ENCODE results near the gene SKAP2.
A peak's percentile ranks its signal among the peaks of the same experiment; 100 is the strongest.

The SKAP2 gene

GRCh38 chr7:26691406-26691805 lies 173.0 kb downstream of the SKAP2 start:
- no peak for DNase-seq

- no peak for DNase-seq
Measured at GRCh38 chr7:26690135-26690805, 174.1 kb downstream of the SKAP2 start.

- peak; percentile 43 for DNase-seq
Measured at GRCh38 chr7:26688936-26689506, 175.4 kb downstream of the SKAP2 start.

GRCh38 chr7:26688388-26688787 lies 176.0 kb downstream of the SKAP2 start:
- DNase-seq = no peak

GRCh38 chr7:26687032-26687431 lies 177.4 kb downstream of the SKAP2 start:
- no peak for DNase-seq

GRCh38 chr7:26686448-26686981 lies 177.9 kb downstream of the SKAP2 start:
- peak; percentile 79 for DNase-seq

- DNase-seq = peak; percentile 42
Measured at GRCh38 chr7:26685606-26686005, 178.8 kb downstream of the SKAP2 start.

GRCh38 chr7:26684447-26684846 lies 179.9 kb downstream of the SKAP2 start:
- no peak for DNase-seq

- no peak for DNase-seq
Measured at GRCh38 chr7:26683277-26683676, 181.1 kb downstream of the SKAP2 start.

- DNase-seq = no peak
Measured at GRCh38 chr7:26681819-26682418, 182.5 kb downstream of the SKAP2 start.

GRCh38 chr7:26680587-26680986 lies 183.8 kb downstream of the SKAP2 start:
- peak; percentile 64 for DNase-seq

- peak; percentile 24 for DNase-seq
Measured at GRCh38 chr7:26675143-26675887, 189.1 kb downstream of the SKAP2 start.

- DNase-seq = no peak
Measured at GRCh38 chr7:26673858-26674257, 190.5 kb downstream of the SKAP2 start.

- no peak for DNase-seq
Measured at GRCh38 chr7:26673271-26673670, 191.1 kb downstream of the SKAP2 start.

- no peak for DNase-seq
Measured at GRCh38 chr7:26670841-26671240, 193.5 kb downstream of the SKAP2 start.

- DNase-seq = no peak
Measured at GRCh38 chr7:26670290-26670689, 194.1 kb downstream of the SKAP2 start.

GRCh38 chr7:26668821-26669220 lies 195.6 kb downstream of the SKAP2 start:
- no peak for DNase-seq

- peak; percentile 86 for DNase-seq
Measured at GRCh38 chr7:26667514-26668133, 196.8 kb downstream of the SKAP2 start.

- DNase-seq = peak; percentile 70
Measured at GRCh38 chr7:26664735-26665416, 199.5 kb downstream of the SKAP2 start.

- DNase-seq = no peak
Measured at GRCh38 chr7:26664274-26664673, 200.1 kb downstream of the SKAP2 start.

- DNase-seq = no peak
Measured at GRCh38 chr7:26663874-26664273, 200.5 kb downstream of the SKAP2 start.

- no peak for DNase-seq
Measured at GRCh38 chr7:26662646-26663045, 201.7 kb downstream of the SKAP2 start.

All from inflammatory macrophage treated with lipopolysaccharide for 4 hours (primary cell).